SK-N-SH treated with all-trans-retinoic acid at 6 μM for 48 hours (cell line): Measurements from ENCODE around the gene TRIM2.

ENCODE experiments used
- ATAC-seq: fragments of 200-7000 bp; cut with Tn5 transposase; 3 replicates; pipeline ENCODE4 v1.9.1; 2020; ENCODE audit warnings: mild to moderate bottlenecking, moderate library complexity
- CSDC2 ChIP-seq: fragments of 250-450 bp; sonication (Bioruptor Pico); IDR thresholded peaks from 2 replicates; pipeline ENCODE4 v1.5.0; 2020; ENCODE audit warnings: mild to moderate bottlenecking, moderate library complexity
- CSRNP3 ChIP-seq: fragments of 250-450 bp; sonication (Bioruptor Pico); IDR thresholded peaks from 2 replicates; pipeline ENCODE4 v1.5.1; 2021; ENCODE audit warnings: mild to moderate bottlenecking, moderate library complexity
- GLIS3 ChIP-seq: fragments of 250-450 bp; sonication (Bioruptor Pico); IDR thresholded peaks from 2 replicates; pipeline ENCODE4 v1.5.0; 2020; ENCODE audit warnings: mild to moderate bottlenecking, moderate library complexity
- ISL1 ChIP-seq: fragments of 250-450 bp; sonication (Bioruptor Pico); IDR thresholded peaks from 2 replicates; pipeline ENCODE4 v2.1.2; 2022; ENCODE audit warnings: mild to moderate bottlenecking, moderate library complexity
- OSR1 ChIP-seq: fragments of 250-450 bp; sonication (Bioruptor Pico); IDR thresholded peaks from 2 replicates; pipeline ENCODE4 v1.8.0; 2022; ENCODE audit warnings: moderate library complexity, mild to moderate bottlenecking, inconsistent platforms
- POU6F1 ChIP-seq: fragments of 250-450 bp; sonication (Bioruptor Pico); IDR thresholded peaks from 2 replicates; pipeline ENCODE4 v1.8.0; 2021; ENCODE audit warnings: low read depth, mild to moderate bottlenecking, moderate library complexity, borderline replicate concordance
- PPARA ChIP-seq: fragments of 250-450 bp; sonication (Bioruptor Pico); IDR thresholded peaks from 2 replicates; pipeline ENCODE4 v1.5.0; 2020; ENCODE audit warnings: mild to moderate bottlenecking, borderline replicate concordance
- RARB ChIP-seq: fragments of 250-450 bp; sonication (Bioruptor Pico); IDR thresholded peaks from 2 replicates; pipeline ENCODE4 v1.8.0; 2021; ENCODE audit warnings: mild to moderate bottlenecking, moderate library complexity
- SNAI2 ChIP-seq: fragments of 250-450 bp; sonication (Bioruptor Pico); IDR thresholded peaks from 2 replicates; pipeline ENCODE4 v1.5.0; 2020; ENCODE audit warnings: mild to moderate bottlenecking, moderate library complexity
- TCF4 ChIP-seq: fragments of 250-450 bp; sonication (Bioruptor Pico); IDR thresholded peaks from 2 replicates; pipeline ENCODE4 v1.8.0; 2021; ENCODE audit warnings: mild to moderate bottlenecking, moderate library complexity, borderline replicate concordance
- TOX ChIP-seq: fragments of 250-450 bp; sonication (Bioruptor Pico); IDR thresholded peaks from 2 replicates; pipeline ENCODE4 v1.8.0; 2021; ENCODE audit warnings: mild to moderate bottlenecking, moderate library complexity, borderline replicate concordance
- TSHZ2 ChIP-seq: fragments of 250-450 bp; sonication (Bioruptor Pico); IDR thresholded peaks from 2 replicates; pipeline ENCODE4 v1.5.0; 2020; ENCODE audit warnings: mild to moderate bottlenecking, moderate library complexity
- ZC3H10 ChIP-seq: fragments of 250-450 bp; sonication (Bioruptor Pico); IDR thresholded peaks from 2 replicates; pipeline ENCODE4 v1.5.1; 2021; ENCODE audit warnings: mild to moderate bottlenecking, moderate library complexity
- ZFP3 ChIP-seq: fragments of 250-450 bp; sonication (Bioruptor Pico); IDR thresholded peaks from 2 replicates; pipeline ENCODE4 v1.5.0; 2020; ENCODE audit warnings: mild to moderate bottlenecking, moderate library complexity
- ZFP30 ChIP-seq: fragments of 450-650 bp; formaldehyde crosslinking; IDR thresholded peaks from 2 replicates; pipeline ENCODE4 v1.5.0; 2022; ENCODE audit warnings: mild to moderate bottlenecking, moderate library complexity
- ZNF565 ChIP-seq: fragments of 450-650 bp; formaldehyde crosslinking; conservative IDR thresholded peaks from 2 replicates; pipeline ENCODE4 v1.5.0; 2020; ENCODE audit warnings: low read depth, mild to moderate bottlenecking, moderate library complexity
- ZNF70 ChIP-seq: fragments of 450-650 bp; formaldehyde crosslinking; IDR thresholded peaks from 2 replicates; pipeline ENCODE4 v1.5.0; 2020; ENCODE audit warnings: mild to moderate bottlenecking, moderate library complexity
- ZNF8 ChIP-seq: fragments of 450-650 bp; formaldehyde crosslinking; IDR thresholded peaks from 2 replicates; pipeline ENCODE4 v1.5.0; 2020; ENCODE audit warnings: mild to moderate bottlenecking, moderate library complexity
- TF ChIP-seq, protein P1 (sequence below): fragments of 250-450 bp; sonication (Bioruptor Pico); IDR thresholded peaks from 2 replicates; pipeline ENCODE4 v1.5.1; 2020; ENCODE audit warnings: low read depth, mild to moderate bottlenecking, moderate library complexity

TRIM2 gene

DNA sequence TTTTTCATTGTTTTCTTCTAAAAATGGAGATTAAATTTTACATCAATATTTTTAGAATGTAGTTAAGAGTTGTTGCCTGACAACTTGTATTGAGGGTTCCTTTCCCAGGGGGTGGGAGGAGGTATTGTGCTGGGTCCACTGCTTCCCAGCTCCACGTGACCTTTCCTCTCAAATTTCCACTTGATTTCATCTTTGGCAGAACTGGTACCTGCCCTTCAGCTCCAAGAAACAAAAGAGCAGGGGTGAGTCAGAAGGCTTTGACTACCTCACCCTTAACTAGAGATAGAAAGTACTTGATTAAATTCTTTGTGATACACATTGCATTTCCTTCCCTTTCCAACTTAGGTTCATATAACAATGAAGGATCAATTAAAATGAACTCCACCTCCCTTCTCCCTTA is 19.7 kb downstream of the TRIM2 start (continued):
- TF ChIP-seq POU6F1 (no peak), CSRNP3 (CRISPR knock-in tag) (no peak), TSHZ2 (CRISPR knock-in tag) (no peak), ZNF565 (no peak), SNAI2 (no peak), ZNF70 (CRISPR knock-in tag) (no peak)
- TF ChIP-seq, protein P1, sequence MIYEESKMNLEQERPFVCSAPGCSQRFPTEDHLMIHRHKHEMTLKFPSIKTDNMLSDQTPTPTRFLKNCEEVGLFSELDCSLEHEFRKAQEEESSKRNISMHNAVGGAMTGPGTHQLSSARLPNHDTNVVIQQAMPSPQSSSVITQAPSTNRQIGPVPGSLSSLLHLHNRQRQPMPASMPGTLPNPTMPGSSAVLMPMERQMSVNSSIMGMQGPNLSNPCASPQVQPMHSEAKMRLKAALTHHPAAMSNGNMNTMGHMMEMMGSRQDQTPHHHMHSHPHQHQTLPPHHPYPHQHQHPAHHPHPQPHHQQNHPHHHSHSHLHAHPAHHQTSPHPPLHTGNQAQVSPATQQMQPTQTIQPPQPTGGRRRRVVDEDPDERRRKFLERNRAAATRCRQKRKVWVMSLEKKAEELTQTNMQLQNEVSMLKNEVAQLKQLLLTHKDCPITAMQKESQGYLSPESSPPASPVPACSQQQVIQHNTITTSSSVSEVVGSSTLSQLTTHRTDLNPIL (CRISPR knock-in tag): no peak

DNA sequence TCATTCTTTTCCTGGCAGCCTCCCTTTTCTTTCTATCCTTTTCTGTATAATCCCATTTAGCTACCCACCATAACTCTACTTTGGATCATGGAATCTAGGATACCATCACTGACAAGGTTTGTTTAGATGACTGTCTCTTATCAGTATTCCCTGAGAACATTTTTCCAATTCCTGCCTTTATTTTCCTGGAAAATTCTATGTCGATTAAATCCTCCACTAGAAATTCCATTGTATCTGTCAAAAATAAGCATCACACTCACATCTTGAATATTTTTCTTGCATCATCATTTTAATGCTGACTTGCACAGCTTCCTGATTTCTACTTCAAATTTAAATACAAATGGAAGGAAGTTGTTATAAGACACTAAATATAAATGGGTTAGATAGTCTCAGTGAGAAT is 20.2 kb downstream of the TRIM2 start:
- no peak for TF ChIP-seq ZNF70 (CRISPR knock-in tag)
- TF ChIP-seq CSDC2 (CRISPR knock-in tag): no peak
- TF ChIP-seq ZNF8 (CRISPR knock-in tag): no peak
- no peak for TF ChIP-seq ZFP3
- no peak for TF ChIP-seq OSR1
- no peak for TF ChIP-seq PPARA (CRISPR knock-in tag)
- ATAC-seq: no peak

DNA sequence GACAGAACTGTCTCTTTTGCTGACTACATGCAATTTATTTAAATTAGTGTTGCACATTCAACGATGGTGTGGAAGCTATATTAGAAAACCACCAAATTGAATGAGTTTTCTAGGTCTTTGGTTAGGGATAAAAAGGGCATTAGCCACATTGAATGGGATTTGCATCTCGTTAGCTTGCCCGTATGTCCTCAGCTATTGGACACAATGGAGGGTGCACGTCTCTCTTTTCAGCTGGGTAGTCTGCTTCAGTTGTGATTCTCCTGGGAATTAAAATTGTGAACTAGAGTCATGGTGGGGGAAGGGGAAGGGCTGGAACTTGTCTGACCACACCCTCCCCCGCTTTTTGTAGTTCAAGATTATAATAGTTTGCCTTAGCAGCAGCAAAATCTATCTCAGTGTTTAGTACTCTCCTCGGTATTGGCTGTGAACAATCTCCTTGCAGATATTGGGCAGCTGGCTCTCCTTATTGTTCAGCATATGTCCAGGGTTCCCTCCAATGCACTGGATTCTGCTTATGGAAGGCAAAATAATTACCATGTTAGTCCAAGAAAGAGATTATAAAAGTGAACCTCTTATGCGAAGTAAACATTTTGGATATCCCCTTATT is 23.3 kb downstream of the TRIM2 start:
- ATAC-seq: no peak
- no peak for TF ChIP-seq ISL1 (CRISPR knock-in tag)
- no peak for TF ChIP-seq ZNF565
- TF ChIP-seq, protein P1 (CRISPR knock-in tag): no peak
- no peak for TF ChIP-seq ZFP30 (CRISPR knock-in tag)
- TF ChIP-seq TOX: no peak
- TF ChIP-seq RARB (CRISPR knock-in tag): no peak
- no peak for TF ChIP-seq PPARA (CRISPR knock-in tag)
- no peak for TF ChIP-seq ZFP3
- no peak for TF ChIP-seq GLIS3 (CRISPR knock-in tag)
- TF ChIP-seq TCF4 (CRISPR knock-in tag): no peak
- no peak for TF ChIP-seq CSRNP3 (CRISPR knock-in tag)
- no peak for TF ChIP-seq ZC3H10 (CRISPR knock-in tag)
- no peak for TF ChIP-seq ZNF8 (CRISPR knock-in tag)
- TF ChIP-seq, all 23 proteins: peak for 0
